Suprapubic skin (tissue), 4 donors: Measurements from ENCODE around the gene PAX9.

Experiments used
- EP300 ChIP-seq: sonication (generic); formaldehyde crosslinking; IDR thresholded peaks from one replicate; pipeline ENCODE4 v1.6.1; 2017; ENCODE audit warnings: antibody characterized with exemption
- POLR2A ChIP-seq, 2 donors: fragments of 450-650 bp; IDR thresholded peaks; one replicate each; pipeline ENCODE4 v1.6.1; 2017; ENCODE audit warnings: antibody characterized with exemption in 2 of 2, mild to moderate bottlenecking in 2 of 2, moderate library complexity in 2 of 2
- POLR2AphosphoS5 ChIP-seq, 3 donors: sonication (generic); formaldehyde crosslinking; IDR thresholded peaks; one replicate each; pipeline ENCODE4 v1.6.1; 2017; ENCODE audit warnings: antibody characterized with exemption in 3 of 3
- TF ChIP-seq, protein P1 (sequence below), 2 donors: fragments of 200-600 bp in 1 of 2; fragments of 450-650 bp in 1 of 2; sonication (generic) in 1 of 2; IDR thresholded peaks; one replicate each; pipeline ENCODE4 v1.5.1; 2016 to 2019; ENCODE audit warnings: antibody characterized with exemption in 2 of 2, mild to moderate bottlenecking in 1 of 2, moderate library complexity in 1 of 2

GRCh38 chr14:36723530-36723929 lies 61.9 kb downstream of the PAX9 start:
- TF ChIP-seq, protein P1, sequence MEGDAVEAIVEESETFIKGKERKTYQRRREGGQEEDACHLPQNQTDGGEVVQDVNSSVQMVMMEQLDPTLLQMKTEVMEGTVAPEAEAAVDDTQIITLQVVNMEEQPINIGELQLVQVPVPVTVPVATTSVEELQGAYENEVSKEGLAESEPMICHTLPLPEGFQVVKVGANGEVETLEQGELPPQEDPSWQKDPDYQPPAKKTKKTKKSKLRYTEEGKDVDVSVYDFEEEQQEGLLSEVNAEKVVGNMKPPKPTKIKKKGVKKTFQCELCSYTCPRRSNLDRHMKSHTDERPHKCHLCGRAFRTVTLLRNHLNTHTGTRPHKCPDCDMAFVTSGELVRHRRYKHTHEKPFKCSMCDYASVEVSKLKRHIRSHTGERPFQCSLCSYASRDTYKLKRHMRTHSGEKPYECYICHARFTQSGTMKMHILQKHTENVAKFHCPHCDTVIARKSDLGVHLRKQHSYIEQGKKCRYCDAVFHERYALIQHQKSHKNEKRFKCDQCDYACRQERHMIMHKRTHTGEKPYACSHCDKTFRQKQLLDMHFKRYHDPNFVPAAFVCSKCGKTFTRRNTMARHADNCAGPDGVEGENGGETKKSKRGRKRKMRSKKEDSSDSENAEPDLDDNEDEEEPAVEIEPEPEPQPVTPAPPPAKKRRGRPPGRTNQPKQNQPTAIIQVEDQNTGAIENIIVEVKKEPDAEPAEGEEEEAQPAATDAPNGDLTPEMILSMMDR (IDR thresholded peaks at IDR 0.05), result no peak
- TF ChIP-seq POLR2A (IDR thresholded peaks at IDR 0.05), result no peak
- no peak for TF ChIP-seq EP300
- no peak for TF ChIP-seq POLR2AphosphoS5 (IDR thresholded peaks at IDR 0.05)
